HK-2 (cell line): ENCODE results near the gene SH3PXD2B.
A peak's percentile ranks its signal among the peaks of the same experiment; 100 is the strongest.

Experiments
- DNase-seq: peaks from one replicate; pipeline ENCODE4 v3.0.0-alpha.2; 2018; ENCODE audit not compliant: unreplicated experiment

The SH3PXD2B gene

DNA sequence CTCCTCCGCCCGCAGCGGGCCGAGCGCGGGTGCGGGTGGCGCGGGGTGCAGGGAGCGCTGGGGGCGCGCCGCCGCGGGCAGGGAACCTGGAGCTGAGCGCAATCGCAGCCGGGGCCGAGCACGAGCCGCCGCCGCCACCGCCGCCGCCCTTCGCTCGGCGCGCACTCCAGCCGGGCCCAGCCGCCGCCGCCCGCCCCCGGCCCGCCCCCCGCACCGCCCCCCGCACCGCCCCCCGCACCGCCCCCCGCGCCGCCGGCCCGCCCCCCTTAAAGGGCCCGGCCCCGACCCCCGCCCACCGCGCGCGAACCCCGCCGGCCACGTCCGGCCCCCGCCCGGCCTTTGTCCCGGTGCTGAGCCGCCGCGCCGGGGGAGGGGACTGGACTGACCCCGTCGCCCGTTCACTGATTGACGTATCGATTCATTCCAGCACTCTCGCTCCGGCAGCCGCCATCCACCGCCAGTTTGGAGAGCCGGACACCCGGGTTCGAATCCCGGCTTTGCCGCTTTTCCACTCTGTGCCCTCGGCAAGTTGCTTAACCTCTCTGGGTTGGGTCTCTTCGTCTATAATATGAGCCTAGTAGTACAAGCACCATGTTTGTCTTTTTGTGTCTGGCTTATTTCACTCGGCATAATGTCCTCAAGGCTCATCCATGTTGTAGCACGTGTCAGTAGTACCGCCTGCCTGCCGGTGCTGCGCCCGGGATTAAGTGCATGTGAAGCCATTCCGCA lies at the start of gene SH3PXD2B:
TSS of gene SH3PXD2B (minus strand) at position 168 of the 729 bp plus-strand sequence. CDS start 173 bp downstream, outside the sequence.
- DNase-seq: peak; percentile 33

DNA sequence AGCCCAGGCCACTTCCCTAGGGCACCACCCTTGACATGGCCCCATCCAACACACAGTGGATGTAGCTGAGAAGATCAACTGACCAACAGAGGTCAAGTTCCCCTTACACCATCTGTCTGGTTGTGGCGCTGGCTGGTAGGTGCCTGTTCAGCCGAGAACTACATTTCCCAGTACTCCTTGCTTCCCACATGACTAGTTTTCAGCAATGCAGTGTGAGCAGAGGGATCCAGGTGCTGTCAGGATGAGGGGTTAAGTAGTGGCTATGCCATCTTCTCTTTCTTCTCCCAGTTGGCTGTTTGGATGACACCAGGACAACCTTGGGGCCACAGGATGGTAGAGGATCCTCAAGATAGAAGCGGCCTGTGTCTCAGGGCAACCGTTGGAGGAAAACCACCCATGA lies 48.6 kb upstream of the SH3PXD2B start:
- no peak for DNase-seq

DNA sequence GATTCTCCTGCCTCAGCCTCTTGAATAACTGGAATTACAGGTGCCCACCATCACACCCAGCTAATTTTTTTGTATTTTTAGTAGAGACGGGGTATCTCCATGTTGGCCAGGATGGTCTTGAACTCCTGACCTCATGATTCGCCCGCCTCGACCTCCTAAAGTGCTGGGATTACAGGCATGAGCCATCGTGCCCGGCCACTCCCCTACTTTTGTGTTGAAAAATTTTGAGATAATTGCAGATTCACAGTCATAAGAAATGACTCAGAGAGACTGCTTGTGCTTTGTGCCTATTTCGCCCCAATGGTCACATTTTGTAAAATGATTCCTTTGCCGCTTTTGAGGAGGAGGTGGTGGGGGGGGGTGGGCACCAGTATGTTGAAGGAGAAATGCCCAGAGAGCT lies 48.1 kb upstream of the SH3PXD2B start:
- DNase-seq: no peak

DNA sequence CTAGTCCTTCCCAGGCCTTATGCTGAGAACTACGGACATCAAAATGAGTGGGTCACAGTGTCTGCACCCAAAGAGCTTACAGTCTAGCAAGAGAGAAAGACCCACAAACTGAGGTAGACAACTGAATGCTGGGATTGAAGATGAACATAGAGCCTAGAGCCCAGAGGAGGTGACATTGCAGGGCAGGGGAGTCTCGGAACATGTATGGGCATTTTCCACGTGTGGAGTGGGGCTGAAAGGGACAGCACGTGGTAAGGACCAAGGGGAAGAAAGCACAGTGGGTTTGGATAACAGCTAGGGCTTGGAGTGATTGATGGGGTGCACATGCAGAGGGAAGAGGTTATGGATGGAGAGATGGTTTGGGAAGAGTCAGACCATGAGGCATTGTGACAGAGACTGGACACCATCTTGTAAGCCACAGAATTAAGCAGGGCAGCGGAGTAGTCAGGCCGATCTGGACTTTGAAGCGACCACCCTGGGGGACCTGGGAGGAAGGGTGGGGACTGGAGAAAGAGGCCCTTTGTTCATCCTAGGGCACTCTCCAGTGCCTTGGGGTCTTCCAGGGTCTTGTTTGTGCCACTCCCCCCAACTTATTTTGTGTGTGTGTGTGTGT lies 47.5 kb upstream of the SH3PXD2B start:
- no peak for DNase-seq

DNA sequence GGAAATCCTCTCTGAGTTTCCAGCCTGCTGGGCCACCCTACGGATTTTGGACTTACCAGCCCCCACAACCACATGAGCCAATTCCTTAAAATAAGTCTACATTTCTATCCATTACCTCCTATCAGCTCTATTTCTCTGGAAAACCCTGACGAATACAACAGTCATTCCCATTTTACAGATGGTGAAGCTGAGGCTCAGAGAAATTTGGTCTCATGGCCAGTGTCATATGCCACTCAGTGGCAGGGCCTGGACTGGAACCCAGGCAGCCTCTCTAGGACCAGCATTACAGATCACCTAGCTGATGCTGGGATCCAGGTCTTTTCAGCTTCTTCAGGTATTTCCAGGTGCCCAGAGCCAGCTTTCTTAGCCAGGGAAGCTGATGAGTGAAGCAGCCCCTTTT lies 45.0 kb upstream of the SH3PXD2B start:
- no peak for DNase-seq

DNA sequence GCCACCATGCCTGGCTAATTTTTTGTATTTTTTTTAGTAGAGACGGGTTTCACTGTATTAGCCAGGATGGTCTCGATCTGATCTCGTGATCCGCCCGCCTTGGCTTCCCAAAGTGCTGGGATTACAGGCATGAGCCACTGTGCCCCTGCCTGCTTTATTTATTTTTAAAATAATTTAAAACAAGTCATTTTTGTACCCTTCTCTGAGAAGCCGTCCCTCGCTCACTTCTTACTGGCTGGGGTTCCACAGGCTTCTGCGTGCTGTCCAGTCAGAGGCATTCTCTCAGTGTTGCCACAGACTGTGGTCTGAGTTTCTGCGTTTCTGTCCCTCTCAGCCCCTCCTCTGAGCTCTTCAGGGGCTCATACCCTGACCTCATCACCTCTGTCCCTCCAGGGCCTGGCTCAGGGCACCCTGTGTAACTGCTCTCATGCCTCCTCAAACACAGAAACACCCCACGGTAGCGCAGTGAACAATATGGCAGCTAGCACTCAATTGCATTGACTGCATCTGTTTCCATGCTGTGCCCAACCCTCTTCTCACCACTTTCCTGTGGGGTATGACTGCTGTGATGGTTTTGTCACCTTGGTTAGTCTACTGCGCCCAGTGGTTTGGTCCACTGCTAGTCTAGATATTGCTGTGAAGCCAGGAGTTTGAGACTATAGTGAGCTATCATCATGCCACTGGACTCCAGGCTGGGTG lies 44.3 kb upstream of the SH3PXD2B start:
- DNase-seq: no peak

DNA sequence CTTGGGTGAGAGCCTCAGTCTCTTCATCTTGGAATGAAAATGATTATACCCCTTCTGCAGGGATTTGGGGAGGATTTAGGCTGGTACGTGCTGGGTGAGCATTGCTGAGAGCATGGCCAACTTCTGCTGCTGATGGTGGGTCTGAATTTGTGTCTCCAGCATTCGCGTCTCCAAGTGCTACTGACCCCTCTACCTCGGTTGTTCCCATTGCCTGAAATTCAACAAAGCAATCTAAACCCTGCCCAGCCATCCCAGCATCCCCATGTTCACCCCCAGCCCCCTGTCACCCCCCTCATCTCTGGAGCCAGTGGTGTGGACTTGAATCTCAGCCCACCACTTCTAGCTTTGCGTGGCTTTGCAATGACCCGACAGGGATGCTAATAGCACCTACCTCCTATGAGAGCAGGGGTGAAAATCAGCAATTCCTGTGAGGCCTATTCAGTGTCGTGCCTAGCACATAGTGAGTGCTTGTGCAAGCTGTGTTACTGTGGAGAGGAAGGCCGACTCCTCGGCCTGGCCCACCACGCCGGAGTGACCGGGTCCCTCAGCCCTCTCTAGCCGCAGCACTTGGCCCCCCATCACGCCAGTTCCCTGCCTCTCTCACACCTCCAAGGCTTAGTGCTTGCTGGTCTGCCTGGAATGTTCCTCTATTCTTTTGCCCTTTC lies 43.4 kb upstream of the SH3PXD2B start:
- no peak for DNase-seq

DNA sequence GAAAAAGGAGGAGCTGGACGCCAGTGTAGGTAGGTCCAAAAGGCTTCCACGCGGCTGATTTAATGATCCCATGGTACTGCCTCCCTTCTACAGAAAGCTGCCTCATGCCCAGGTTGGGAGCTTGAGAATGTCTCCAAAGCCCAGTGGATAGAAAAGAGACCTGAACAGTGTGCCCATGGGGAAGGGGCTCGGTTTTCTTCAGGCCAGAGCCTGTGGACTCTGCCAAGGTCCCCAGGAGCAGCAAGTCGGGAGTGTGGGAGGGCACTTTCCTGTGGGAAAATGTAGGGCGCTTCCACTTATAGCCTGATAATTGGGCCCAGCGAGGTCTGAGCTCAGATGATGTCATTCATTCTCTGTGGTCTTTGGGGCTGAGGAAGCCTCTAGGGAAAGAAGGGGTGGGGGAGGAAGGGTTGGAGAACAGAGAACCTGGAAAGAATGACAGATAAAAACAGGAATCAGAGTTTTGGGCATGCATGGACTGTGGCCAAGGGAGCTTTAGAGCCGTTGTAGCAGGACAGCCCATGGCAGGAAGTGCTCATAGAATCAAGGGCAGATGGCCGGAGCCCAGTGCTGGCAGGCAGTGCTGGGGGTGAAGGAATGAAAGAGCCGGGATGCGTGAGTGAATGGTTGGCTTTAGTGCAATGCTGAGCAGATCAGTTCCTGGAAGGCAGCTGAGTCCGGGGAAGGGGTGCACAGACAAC lies 42.5 kb upstream of the SH3PXD2B start:
- DNase-seq: no peak

DNA sequence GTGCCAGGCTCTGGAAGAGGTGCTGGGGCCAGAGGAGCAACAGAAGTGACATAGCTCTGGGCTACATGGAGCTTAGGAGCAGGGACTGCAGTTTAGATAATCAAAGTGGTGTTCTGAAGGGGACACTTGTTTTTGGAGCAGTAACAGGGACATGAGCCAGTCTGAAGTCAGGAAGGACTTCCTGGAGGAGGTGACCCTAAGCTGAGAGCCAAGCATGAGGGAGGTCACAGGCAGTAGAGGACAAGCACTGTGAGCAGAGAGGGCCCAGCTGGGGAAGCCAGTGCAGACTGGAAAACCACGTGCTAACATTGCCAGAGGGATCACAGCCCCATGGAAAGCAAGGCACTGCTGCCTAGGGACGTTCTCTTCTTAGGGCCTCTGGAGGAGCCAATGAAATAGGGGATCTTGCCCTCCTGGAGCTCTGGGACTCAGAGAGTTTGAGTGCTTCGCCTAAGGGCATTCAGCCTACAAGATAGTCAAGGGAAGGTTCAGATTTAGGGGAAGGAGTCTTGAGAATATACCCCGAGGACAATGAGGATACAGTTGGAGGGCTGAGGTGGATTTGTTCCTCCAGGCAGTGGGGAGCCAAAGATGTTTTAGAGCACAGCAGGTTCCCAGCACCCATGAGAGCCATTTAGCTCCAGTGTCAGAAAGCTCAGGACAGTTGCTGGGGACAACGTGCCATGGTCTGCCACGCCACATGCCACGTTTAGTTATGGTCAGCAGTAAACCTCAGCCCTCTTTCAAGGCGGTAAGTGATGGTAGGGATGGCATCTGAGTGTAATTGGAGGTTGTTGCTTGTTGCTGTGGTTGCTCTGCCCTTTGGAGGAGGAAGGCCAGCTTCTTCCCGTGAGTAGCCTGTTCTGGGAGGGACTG lies 40.5 kb upstream of the SH3PXD2B start:
- no peak for DNase-seq

DNA sequence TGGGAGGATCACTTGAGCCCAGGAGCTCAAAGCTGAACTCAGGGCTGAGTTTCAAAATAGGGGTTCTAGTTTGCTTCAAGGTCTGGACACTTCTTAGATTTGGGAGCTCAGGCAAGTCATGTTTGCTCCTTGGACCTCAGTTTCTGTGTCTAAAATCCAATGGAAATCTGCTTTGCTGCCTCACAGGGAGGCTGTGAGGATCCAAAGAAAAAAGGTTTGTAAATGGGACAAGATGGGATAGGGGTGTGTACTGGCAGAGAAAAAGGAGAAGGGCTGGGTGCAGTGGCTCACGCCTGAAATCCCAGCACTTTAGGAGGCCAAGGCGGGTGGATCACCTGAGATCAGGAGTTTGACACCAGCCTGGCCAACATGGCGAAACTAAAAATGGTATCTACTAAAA lies 39.6 kb upstream of the SH3PXD2B start:
- no peak for DNase-seq

DNA sequence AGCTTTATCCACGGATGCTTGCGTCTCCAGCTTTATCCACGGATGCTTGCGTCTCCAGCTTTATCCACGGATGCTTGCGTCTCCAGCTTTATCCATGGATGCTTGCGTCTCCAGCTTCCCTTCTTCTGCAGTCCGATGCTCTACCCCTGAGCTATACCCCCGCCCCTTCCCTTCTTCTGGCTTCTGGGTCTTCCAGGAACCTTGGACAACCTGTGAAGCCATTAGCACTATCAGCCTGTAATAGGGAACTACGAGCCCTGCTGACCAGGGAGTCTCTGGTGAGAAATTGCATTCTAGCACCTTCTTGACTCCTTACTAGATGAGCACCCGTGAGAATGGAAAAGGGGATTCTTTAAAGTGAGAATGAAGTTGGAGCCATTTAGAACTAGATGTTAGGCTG lies 39.1 kb upstream of the SH3PXD2B start:
- no peak for DNase-seq

DNA sequence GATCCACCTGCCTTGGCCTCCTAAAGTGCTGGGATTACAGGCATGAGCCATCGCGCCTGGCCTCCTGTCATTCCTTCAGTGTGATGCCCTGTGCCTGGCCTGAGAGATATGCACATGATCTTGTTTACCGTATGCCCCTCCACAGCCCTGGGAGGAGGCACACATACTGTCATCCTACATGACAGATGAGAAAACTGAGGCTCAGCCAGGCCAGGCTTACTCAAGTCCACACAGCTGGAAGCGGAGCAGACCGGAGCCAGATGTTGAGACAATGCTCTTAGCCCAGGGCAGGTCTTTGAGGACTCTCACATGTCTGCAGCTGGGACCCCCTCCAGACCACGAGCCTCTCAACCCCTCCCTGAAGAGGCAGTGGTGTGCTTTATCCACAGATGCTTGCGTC lies 38.7 kb upstream of the SH3PXD2B start:
- DNase-seq: no peak

DNA sequence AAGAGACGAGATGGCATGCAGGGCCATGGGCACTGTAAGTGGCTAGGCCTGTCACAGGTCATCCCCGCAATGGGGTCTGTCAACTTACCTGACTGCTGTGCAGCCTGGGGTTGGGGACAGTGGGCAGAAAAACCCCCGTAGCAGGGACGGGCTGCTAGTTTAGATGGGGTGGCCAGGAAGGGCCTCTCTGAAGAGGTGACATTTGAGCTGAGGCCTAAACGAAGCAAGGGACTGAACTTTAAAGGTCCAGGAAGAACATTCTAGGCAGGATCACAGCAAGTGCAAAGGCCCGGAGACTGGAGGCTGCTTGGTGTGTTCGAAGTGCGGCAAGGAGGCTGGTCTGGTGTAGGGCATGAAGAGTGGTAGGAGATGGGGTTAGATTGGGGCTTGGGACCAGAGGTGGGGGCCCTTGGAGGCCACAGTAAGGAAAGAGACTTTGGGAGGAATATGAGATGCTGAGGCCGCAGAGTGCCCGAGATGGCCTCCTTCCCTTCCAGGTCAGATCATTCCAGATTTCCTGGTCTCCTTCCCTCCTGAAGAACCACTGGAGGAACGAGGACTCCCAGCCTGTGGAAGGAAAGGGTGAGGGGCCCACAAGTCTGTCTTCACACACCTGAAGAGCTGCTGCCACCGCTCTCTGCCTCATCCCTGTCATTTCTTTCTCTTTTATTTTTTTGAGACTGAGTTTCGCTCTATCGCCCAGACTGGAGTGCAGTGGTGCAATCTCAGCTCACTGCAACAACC lies 37.9 kb upstream of the SH3PXD2B start:
- DNase-seq: no peak

DNA sequence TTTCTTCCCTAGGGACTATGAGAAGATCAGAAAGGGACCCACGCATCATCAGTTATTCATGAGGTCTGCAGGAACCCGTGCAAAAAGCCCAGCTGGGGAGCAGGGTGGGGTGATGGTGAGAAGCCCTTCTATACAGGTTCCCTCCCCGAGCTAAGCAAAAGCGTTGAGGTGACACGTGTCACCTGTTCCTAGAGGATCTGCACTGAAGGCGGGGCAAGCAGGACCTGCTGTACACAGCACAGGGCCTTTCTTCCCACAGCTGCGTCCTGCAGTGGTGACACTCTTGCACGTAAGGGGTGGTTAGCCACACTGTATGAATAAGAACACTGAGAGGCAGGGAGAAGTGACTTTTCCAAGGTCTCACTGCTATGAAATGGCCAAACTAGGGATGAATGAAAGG lies 37.2 kb upstream of the SH3PXD2B start:
- no peak for DNase-seq

DNA sequence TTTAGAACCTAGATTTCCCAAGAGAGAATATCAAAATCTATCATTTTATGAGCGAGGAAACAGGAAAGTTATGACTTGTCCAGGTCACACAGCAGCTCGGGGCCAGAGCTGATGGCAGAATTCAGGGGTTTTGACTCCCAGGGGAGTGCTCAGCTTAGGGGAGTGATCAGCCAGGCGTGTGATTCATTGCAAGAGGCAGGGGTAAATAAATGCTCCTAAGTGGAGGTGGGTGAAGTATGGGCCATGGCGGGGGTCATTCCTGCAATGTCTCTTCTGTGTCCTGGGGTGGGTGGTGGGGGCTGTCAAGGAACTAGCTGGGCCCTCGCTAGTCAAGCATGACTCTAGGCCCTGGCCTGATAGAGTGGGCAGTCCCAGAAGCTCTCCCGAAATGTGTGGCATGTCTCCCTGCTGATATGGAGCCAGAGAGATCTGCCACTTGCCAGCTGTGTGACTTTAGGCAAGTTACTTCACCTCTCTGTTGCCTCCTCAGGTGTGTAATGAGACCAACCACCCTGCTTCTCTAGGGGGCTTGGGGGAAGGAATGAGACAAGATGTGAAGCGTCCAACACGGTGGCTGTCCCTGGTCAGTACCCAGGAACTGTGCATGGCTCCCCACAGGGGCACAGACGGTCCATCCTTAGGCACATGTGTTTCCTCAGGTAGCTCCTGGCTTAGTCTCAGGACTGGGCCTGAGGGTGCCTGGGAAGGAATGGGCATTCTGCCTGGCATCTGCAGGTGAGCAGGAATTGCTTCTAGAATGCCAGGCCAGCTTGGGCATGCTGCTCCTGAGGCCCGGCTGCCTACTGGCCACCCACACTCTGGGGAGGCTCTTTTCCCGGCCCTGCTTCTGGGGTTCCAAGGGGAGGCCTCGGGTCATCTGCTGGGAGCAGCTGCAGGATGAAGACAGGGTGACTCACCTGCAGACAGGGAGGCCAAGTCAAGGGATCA lies 36.5 kb upstream of the SH3PXD2B start:
- no peak for DNase-seq

DNA sequence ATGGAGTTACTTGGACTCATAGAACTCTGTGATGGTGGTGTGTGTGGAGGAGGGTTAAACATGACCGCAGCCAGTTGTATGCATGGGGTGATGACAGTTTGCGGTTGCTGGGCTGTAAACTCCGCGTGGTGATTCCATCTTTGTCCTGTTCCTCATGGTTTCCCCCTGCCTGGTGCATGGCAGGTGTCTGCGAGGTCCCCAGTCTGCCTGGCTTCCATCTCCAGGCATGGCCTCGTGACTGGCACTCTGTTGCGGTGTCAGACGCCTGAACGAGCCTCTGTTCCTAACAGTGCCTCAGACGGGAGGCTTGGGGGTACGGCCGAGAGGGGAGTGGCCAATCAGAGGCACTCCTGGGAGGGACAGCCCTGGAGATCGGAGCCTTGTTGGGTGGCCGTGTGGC lies 33.9 kb upstream of the SH3PXD2B start:
- DNase-seq: no peak

DNA sequence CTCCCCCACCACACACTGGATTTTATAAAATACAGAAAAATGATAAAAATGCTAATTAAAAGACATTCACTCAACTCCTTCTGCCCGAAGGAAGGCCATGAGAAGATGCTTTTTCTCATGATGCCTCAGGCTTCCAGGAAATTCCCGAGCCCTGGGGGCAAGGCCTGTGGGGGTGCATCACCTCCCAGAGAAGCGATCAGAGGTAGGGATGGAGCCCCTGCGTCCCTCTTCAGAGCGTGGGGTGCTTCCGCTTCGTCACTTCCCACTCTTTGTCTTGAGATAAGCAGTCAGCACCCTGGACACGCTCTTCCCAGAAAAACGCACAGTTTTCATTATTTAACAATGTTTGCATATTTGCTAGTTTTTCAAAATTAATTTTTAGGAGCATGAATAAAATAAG lies 33.3 kb upstream of the SH3PXD2B start:
- no peak for DNase-seq

DNA sequence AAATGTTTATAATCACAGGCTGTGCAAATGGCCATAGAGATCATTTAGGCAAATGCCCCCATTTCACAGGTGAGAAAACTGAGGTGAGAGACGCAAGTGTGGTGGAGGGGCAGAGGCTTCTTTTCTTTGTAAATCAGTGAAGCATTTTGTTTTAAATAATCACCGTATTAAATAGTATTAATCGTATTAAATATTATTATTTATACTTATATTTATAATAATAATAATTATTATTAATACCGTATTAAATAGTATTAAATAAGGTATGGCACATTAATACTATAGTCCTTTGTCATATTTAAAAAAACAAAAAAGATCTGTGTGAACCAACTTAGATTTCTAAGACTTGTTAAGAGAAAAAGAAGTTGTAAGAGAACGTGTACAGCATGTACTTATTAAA lies 32.6 kb upstream of the SH3PXD2B start:
- no peak for DNase-seq

DNA sequence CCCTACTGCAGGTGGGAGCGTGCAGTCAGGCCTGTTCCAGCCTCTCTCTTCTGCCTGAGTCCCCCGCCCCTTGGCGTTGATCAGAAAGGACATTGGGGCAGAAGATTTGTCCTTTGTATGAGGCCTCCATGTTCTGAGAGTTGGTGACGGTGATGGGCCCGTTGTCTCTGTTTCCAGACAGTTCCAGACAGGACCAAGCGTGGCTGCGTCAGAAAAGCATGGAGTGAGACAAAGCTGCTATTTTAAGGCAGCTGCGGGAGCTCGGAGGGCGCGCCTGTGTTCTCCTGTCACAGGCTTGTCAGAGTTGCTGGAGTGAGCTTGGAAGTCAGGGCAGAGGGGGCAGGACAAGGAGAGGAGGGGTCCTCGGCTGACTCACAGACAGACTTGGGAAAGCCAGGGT lies 32.1 kb upstream of the SH3PXD2B start:
- DNase-seq: no peak
